ENCODE measurements around the gene GNB4.

GNB4 gene

GRCh38 chr3:179488213-179488612, 36.9 kb upstream of the GNB4 start:
- H3K9me3 ChIP-seq (ENCODE audit: insufficient read depth, low read length, severe bottlenecking): peaks cover 16% of the 10 kb centered on the region
- H3K27ac ChIP-seq (ENCODE audit: low read length): no peak overlapping the region
- no peak overlapping the region for H2AFZ ChIP-seq (ENCODE audit: low read depth, low read length)
- H3K9ac ChIP-seq (ENCODE audit: low read depth, low read length): no peak overlapping the region
- TF ChIP-seq CTCF (IDR thresholded peaks at IDR 0.05; ENCODE audit: borderline replicate concordance, extremely low read depth, low read length, poor library complexity, severe bottlenecking): no peak
- no peak for TF ChIP-seq EZH2 (IDR thresholded peaks at IDR 0.05; ENCODE audit: borderline replicate concordance, low read depth, low read length, severe bottlenecking)
- H4K20me1 ChIP-seq (ENCODE audit: insufficient read depth, low read length): no peaks in the 10 kb centered on the region
- H3K4me3 ChIP-seq (ENCODE audit: low read depth in 1 of 2, low read length in 2 of 2): no peak overlapping the region
- no peaks in the 10 kb centered on the region for H3K4me1 ChIP-seq (ENCODE audit: insufficient read depth, low read length)
- H3K27me3 ChIP-seq (ENCODE audit: insufficient read depth, low read length, poor library complexity): no peaks in the 10 kb centered on the region
- DNase-seq: no peak
- H3K36me3 ChIP-seq (ENCODE audit: insufficient read depth, low read length): no peaks in the 10 kb centered on the region
- no peaks in the 10 kb centered on the region for H3K79me2 ChIP-seq (ENCODE audit: insufficient read depth, low read length)
- no peak overlapping the region for H3K4me2 ChIP-seq (ENCODE audit: insufficient read depth, low read length)
- ATAC-seq (ENCODE audit: insufficient read depth, low read depth): no peak

GRCh38 chr3:179486806-179487205, 35.5 kb upstream of the GNB4 start:
- Histone ChIP-seq H3K79me2 (ENCODE audit: insufficient read depth, low read length) (no peaks in the 10 kb centered on the region), H3K9me3 (ENCODE audit: insufficient read depth, low read length, severe bottlenecking) (peaks cover 3% of the 10 kb centered on the region), H3K4me1 (ENCODE audit: insufficient read depth, low read length) (no peaks in the 10 kb centered on the region), H3K4me2 (ENCODE audit: insufficient read depth, low read length) (no peak overlapping the region), H3K27ac (ENCODE audit: low read length) (no peak overlapping the region), H4K20me1 (ENCODE audit: insufficient read depth, low read length) (no peaks in the 10 kb centered on the region), H3K36me3 (ENCODE audit: insufficient read depth, low read length) (no peaks in the 10 kb centered on the region), H3K27me3 (ENCODE audit: insufficient read depth, low read length, poor library complexity) (no peaks in the 10 kb centered on the region), H3K9ac (ENCODE audit: low read depth, low read length) (no peak overlapping the region), H2AFZ (ENCODE audit: low read depth, low read length) (no peak overlapping the region), H3K4me3 (ENCODE audit: low read depth in 1 of 2, low read length in 2 of 2) (no peak overlapping the region)
- DNase-seq (no peak), ATAC-seq (ENCODE audit: insufficient read depth, low read depth) (no peak)
- no peak for TF ChIP-seq EZH2 (IDR thresholded peaks at IDR 0.05; ENCODE audit: borderline replicate concordance, low read depth, low read length, severe bottlenecking)
- no peak for TF ChIP-seq CTCF (IDR thresholded peaks at IDR 0.05; ENCODE audit: borderline replicate concordance, extremely low read depth, low read length, poor library complexity, severe bottlenecking)

DNA sequence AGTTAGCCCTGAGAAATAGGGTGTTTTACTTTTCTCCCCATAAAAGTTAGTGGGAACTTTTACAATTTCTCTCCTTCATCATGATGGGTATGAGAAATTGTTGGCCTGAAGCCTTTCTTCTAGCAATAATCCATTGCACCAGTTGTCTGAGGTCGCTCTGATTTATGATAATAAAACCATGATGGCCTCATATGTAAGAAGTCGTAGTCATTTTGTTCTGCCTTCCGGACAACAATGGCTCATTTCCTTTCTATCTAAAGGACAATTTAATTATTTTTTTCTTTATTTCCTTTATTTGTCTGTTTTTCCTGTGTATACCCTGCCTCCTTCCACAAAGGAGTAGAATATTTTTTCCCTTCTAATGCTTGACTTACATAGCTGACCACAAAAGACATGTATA, 31.6 kb upstream of the GNB4 start:
- no peak for ATAC-seq (ENCODE audit: insufficient read depth, low read depth)
- Histone ChIP-seq H3K4me2 (ENCODE audit: insufficient read depth, low read length) (no peak overlapping the region), H3K9me3 (ENCODE audit: insufficient read depth, low read length, severe bottlenecking) (no peaks in the 10 kb centered on the region), H3K27ac (ENCODE audit: low read length) (no peak overlapping the region), H3K9ac (ENCODE audit: low read depth, low read length) (no peak overlapping the region), H3K4me3 (ENCODE audit: low read depth in 1 of 2, low read length in 2 of 2) (no peak overlapping the region), H3K4me1 (ENCODE audit: insufficient read depth, low read length) (no peaks in the 10 kb centered on the region), H3K27me3 (ENCODE audit: insufficient read depth, low read length, poor library complexity) (no peaks in the 10 kb centered on the region), H3K79me2 (ENCODE audit: insufficient read depth, low read length) (no peaks in the 10 kb centered on the region), H3K36me3 (ENCODE audit: insufficient read depth, low read length) (no peaks in the 10 kb centered on the region), H4K20me1 (ENCODE audit: insufficient read depth, low read length) (no peaks in the 10 kb centered on the region), H2AFZ (ENCODE audit: low read depth, low read length) (no peak overlapping the region)
- no peak for DNase-seq
- TF ChIP-seq CTCF (IDR thresholded peaks at IDR 0.05; ENCODE audit: borderline replicate concordance, extremely low read depth, low read length, poor library complexity, severe bottlenecking) (no peak), EZH2 (IDR thresholded peaks at IDR 0.05; ENCODE audit: borderline replicate concordance, low read depth, low read length, severe bottlenecking) (no peak)

- TF ChIP-seq EZH2 (IDR thresholded peaks at IDR 0.05; ENCODE audit: borderline replicate concordance, low read depth, low read length, severe bottlenecking) (no peak), CTCF (IDR thresholded peaks at IDR 0.05; ENCODE audit: borderline replicate concordance, extremely low read depth, low read length, poor library complexity, severe bottlenecking) (no peak)
- no peak overlapping the region for H2AFZ ChIP-seq (ENCODE audit: low read depth, low read length)
- DNase-seq: no peak
Observed at GRCh38 chr3:179476215-179476614, 24.9 kb upstream of the GNB4 start.

More at GRCh38 chr3:179476215-179476614, 24.9 kb upstream of the GNB4 start:
- no peak for ATAC-seq (ENCODE audit: insufficient read depth, low read depth)
- H3K4me1 ChIP-seq (ENCODE audit: insufficient read depth, low read length): no peaks in the 10 kb centered on the region
- no peak overlapping the region for H3K27ac ChIP-seq (ENCODE audit: low read length)
- H3K9me3 ChIP-seq (ENCODE audit: insufficient read depth, low read length, severe bottlenecking): no peaks in the 10 kb centered on the region
- H3K36me3 ChIP-seq (ENCODE audit: insufficient read depth, low read length): no peaks in the 10 kb centered on the region
- no peaks in the 10 kb centered on the region for H3K27me3 ChIP-seq (ENCODE audit: insufficient read depth, low read length, poor library complexity)
- H3K4me3 ChIP-seq (ENCODE audit: low read depth in 1 of 2, low read length in 2 of 2): no peak overlapping the region
- H3K4me2 ChIP-seq (ENCODE audit: insufficient read depth, low read length): no peak overlapping the region
- no peaks in the 10 kb centered on the region for H3K79me2 ChIP-seq (ENCODE audit: insufficient read depth, low read length)
- no peak overlapping the region for H3K9ac ChIP-seq (ENCODE audit: low read depth, low read length)
- no peaks in the 10 kb centered on the region for H4K20me1 ChIP-seq (ENCODE audit: insufficient read depth, low read length)

Data from DND-41 (cell line).